K562 (cell line): ENCODE results near the gene ST6GALNAC6. TPM values are rescaled to one million over a fixed set of nuclear protein-coding genes. Genes with fewer than 3 reads are reported as not detected.

Source experiments
- ATAC-seq: fragments of 200-7000 bp; cut with Tn5 transposase; 3 replicates; pipeline ENCODE4 v1.9.1; 2020; ENCODE audit warnings: moderate library complexity
- BruUV-seq: library from RNA; stranded (reverse); fragments of 400-500 nt; replicated peaks from 2 replicates; lab custom pipeline; 2021; lab: Mats Ljungman, UMichigan
- CTCF ChIA-PET: fragments of 300-600 bp; formaldehyde crosslinking; extraction: SDS; loops from one replicate; lab custom pipeline; 2021; ENCODE audit warnings: low intra/inter-chr PET ratio; lab: Yijun Ruan, JAX
- POLR2A ChIA-PET: fragments of 300-600, 350-650 bp; sonication (Branson Sonifier 250); formaldehyde crosslinking; extraction: SDS; loops from one replicate; lab custom pipeline; 2021; ENCODE audit warnings: antibody characterized with exemption, inconsistent platforms; lab: Yijun Ruan, JAX
- DNase-seq, 4 experiments: peaks; one replicate each; pipeline versions ENCODE4 v3.0.0 to v3.0.0-alpha.2; 2011 to 2018; ENCODE audit warnings: low spot score in 3 of 4, mixed read lengths in 3 of 4; ENCODE audit errors: extremely low read depth in 1 of 4
- FAIRE-seq: peaks from 2 replicates; lab custom pipeline; 2011; peaks lifted over from hg19 to GRCh38; lab: Jason Lieb, UNC
- H2AFZ ChIP-seq: 2 replicates; pipeline ENCODE4 v1.6.0; 2011; ENCODE audit warnings: low read depth, low read length, control low read depth, inconsistent platforms
- H3K27ac ChIP-seq: fragments of 200-600 bp; 3 replicates; pipeline ENCODE4 v1.8.0; 2011; ENCODE audit warnings: low read depth, mild to moderate bottlenecking, control low read depth, inconsistent platforms, low read length, moderate library complexity, mixed read lengths; ENCODE audit errors: extremely low read depth
- H3K27me3 ChIP-seq, 2 experiments: fragments of 300-600 bp in 1 of 2; 2 replicates in 1 of 2; 3 replicates in 1 of 2; pipeline versions ENCODE4 v1.6.0 to v1.8.0; 2011; ENCODE audit warnings: inconsistent platforms in 2 of 2, low read length in 2 of 2, mild to moderate bottlenecking in 1 of 2, mixed read lengths in 1 of 2, moderate library complexity in 1 of 2; ENCODE audit not compliant: control insufficient read depth in 2 of 2, insufficient read depth in 2 of 2
- H3K36me3 ChIP-seq: fragments of 300-600 bp; 3 replicates; pipeline ENCODE4 v1.8.0; 2011; ENCODE audit warnings: mild to moderate bottlenecking, low read length, inconsistent platforms; ENCODE audit not compliant: control insufficient read depth, insufficient read depth
- H3K4me1 ChIP-seq, 2 experiments: fragments of 200-600 bp in 1 of 2; replicated peaks in 1 of 2; 2 replicates in 1 of 2; 3 replicates in 1 of 2; pipeline versions ENCODE4 v1.5.1 to v1.8.0; 2011; ENCODE audit warnings: inconsistent platforms in 2 of 2, low read length in 2 of 2, mild to moderate bottlenecking in 1 of 2, mixed read lengths in 1 of 2, moderate library complexity in 1 of 2; ENCODE audit not compliant: control insufficient read depth in 2 of 2, insufficient read depth in 2 of 2
- H3K4me2 ChIP-seq: 2 replicates; pipeline ENCODE4 v1.6.1; 2011; ENCODE audit warnings: low read length, control low read depth, inconsistent platforms, mixed read lengths; ENCODE audit not compliant: insufficient read depth
- H3K4me3 ChIP-seq: fragments of 200-600 bp; sonication (generic), shearing (Covaris generic); 2 replicates; pipeline ENCODE4 v1.5.1; 2016; ENCODE audit warnings: control low read depth, inconsistent platforms
- H3K79me2 ChIP-seq: fragments of 200-600 bp; 3 replicates; pipeline ENCODE4 v1.8.0; 2011; ENCODE audit warnings: low read length, inconsistent platforms; ENCODE audit not compliant: control insufficient read depth, insufficient read depth
- H3K9ac ChIP-seq, 2 experiments: 2 replicates each; pipeline versions ENCODE4 v1.6.0 to v1.6.1; 2011; ENCODE audit warnings: low read depth in 2 of 2, low read length in 2 of 2, control low read depth in 1 of 2, inconsistent platforms in 1 of 2, mild to moderate bottlenecking in 1 of 2, mixed read lengths in 1 of 2; ENCODE audit not compliant: insufficient read depth in 1 of 2
- H3K9me1 ChIP-seq: one replicate; pipeline ENCODE4 v1.6.0; 2011; ENCODE audit warnings: inconsistent platforms, mild to moderate bottlenecking, low read length, moderate library complexity; ENCODE audit not compliant: control insufficient read depth, insufficient read depth
- H3K9me3 ChIP-seq: replicated peaks from 2 replicates; pipeline ENCODE4 v1.5.1; 2011; ENCODE audit warnings: low read depth, low read length, inconsistent platforms; ENCODE audit not compliant: control insufficient read depth, insufficient read depth
- H4K20me1 ChIP-seq: replicated peaks from 2 replicates; pipeline ENCODE4 v1.6.1; 2011; ENCODE audit warnings: low read length, inconsistent platforms, mixed read lengths; ENCODE audit not compliant: control insufficient read depth, insufficient read depth
- ATF7 ChIP-seq: fragments of 450-650 bp; IDR thresholded peaks from 2 replicates; pipeline ENCODE4 v1.7.1; 2014; ENCODE audit warnings: mild to moderate bottlenecking, moderate library complexity
- BRCA1 ChIP-seq, 2 experiments: fragments of 450-650 bp in 1 of 2; sonication (generic) in 1 of 2; formaldehyde crosslinking in 1 of 2; IDR thresholded peaks; 2 replicates each; pipeline versions ENCODE4 v1.5.0 to v1.6.1; 2017 to 2020; ENCODE audit warnings: mild to moderate bottlenecking in 1 of 2, missing genetic modification reagents in 1 of 2
- CC2D1A ChIP-seq: fragments of 450-650 bp; IDR thresholded peaks from 2 replicates; pipeline ENCODE4 v1.6.1; 2017; ENCODE audit warnings: mild to moderate bottlenecking
- CREM ChIP-seq: IDR thresholded peaks from 2 replicates; pipeline ENCODE4 v1.6.1; 2014; ENCODE audit warnings: antibody characterized with exemption, low read depth
- CSDE1 ChIP-seq, 2 experiments: fragments of 450-650 bp; IDR thresholded peaks; 2 replicates each; pipeline ENCODE4 v1.6.1; 2016; ENCODE audit warnings: mild to moderate bottlenecking in 1 of 2
- HDAC1 ChIP-seq, 2 experiments: fragments of 450-650 bp; IDR thresholded peaks; 2 replicates each; pipeline ENCODE4 v1.6.1; 2016 to 2017; ENCODE audit warnings: inconsistent platforms in 1 of 2, mild to moderate bottlenecking in 1 of 2, moderate library complexity in 1 of 2
- KDM4B ChIP-seq, 2 experiments: fragments of 450-650 bp in 1 of 2; sonication (generic) in 1 of 2; IDR thresholded peaks; 2 replicates each; pipeline ENCODE4 v1.6.1; 2016 to 2017; ENCODE audit warnings: borderline replicate concordance in 2 of 2, antibody characterized with exemption in 1 of 2, low read depth in 1 of 2, mild to moderate bottlenecking in 1 of 2
- MEIS2 ChIP-seq: fragments of 450-650 bp; IDR thresholded peaks from 2 replicates; pipeline ENCODE4 v1.6.1; 2014; ENCODE audit warnings: mild to moderate bottlenecking; ENCODE audit not compliant: partially characterized antibody
- NFRKB ChIP-seq: fragments of 450-650 bp; IDR thresholded peaks from 2 replicates; pipeline ENCODE4 v1.6.1; 2016; ENCODE audit warnings: low read depth
- POLR2AphosphoS5 ChIP-seq: IDR thresholded peaks from 2 replicates; pipeline ENCODE4 v1.6.1; 2011; ENCODE audit warnings: mild to moderate bottlenecking, low read depth, low read length, moderate library complexity; ENCODE audit not compliant: control insufficient read depth, insufficient read depth
- PURB ChIP-seq: sonication (generic); formaldehyde crosslinking; IDR thresholded peaks from 2 replicates; pipeline ENCODE4 v1.9.0; 2021; ENCODE audit warnings: low read depth, mild to moderate bottlenecking, missing genetic modification reagents
- RFX1 ChIP-seq: fragments of 450-650 bp; IDR thresholded peaks from 2 replicates; pipeline ENCODE4 v1.6.1; 2016; ENCODE audit warnings: mild to moderate bottlenecking, moderate library complexity
- RNF2 ChIP-seq: sonication (generic); IDR thresholded peaks from 2 replicates; pipeline ENCODE4 v1.6.1; 2016
- SMAD4 ChIP-seq: fragments of 250-450 bp; sonication (Bioruptor Pico); conservative IDR thresholded peaks from 2 replicates; pipeline ENCODE4 v1.8.0; 2021; ENCODE audit warnings: inconsistent platforms, mild to moderate bottlenecking, moderate library complexity
- TEAD4 ChIP-seq, 2 experiments: sonication (generic) in 1 of 2; formaldehyde crosslinking in 1 of 2; IDR thresholded peaks; 2 replicates each; pipeline versions ENCODE4 v1.6.1 to v1.8.0; 2012 to 2022; ENCODE audit warnings: borderline replicate concordance in 1 of 2, inconsistent platforms in 1 of 2, low read length in 1 of 2, mild to moderate bottlenecking in 1 of 2, missing genetic modification reagents in 1 of 2
- WGBS: fragments of 100-300 bp; shearing (Covaris generic); methylation state at CpG from one replicate; pipeline ENCODE4 v1.1.6; 2016; ENCODE audit warnings: low coverage, mixed read lengths; ENCODE audit not compliant: insufficient coverage; ENCODE audit errors: missing lambda C conversion rate; 5-methylcytosine and 5-hydroxymethylcytosine counted together
- in situ Hi-C: fragments of 300-500 bp; cut with MboI; formaldehyde crosslinking; loops from 4 replicates; pipeline ENCODE4 v1.15.0; 2018; ENCODE audit warnings: inconsistent platforms, mixed read lengths
- intact Hi-C: fragments of 100-400 bp; cut with micrococcal nuclease; formaldehyde crosslinking; loops from 2 replicates; pipeline ENCODE4 v1.14.2; 2022
- polyA plus RNA-seq, 8 experiments: library from polyadenylated mRNA; depleted of rRNA in 4 of 8; stranded (reverse) in 5 of 8; unstranded in 3 of 8; fragments of >200 nt; fragmentation: Nextera tagmentation in 2 of 8; fragmentation: Illumina TruSeq in 1 of 8; extraction: Ambion mirVana in 2 of 8; extraction: Trizol in 1 of 8; gene quantifications; 2 replicates each; pipeline versions ENCODE4 v1.2.1 to v1.2.3, GENCODE V29; 2011 to 2014; ENCODE audit warnings: inconsistent platforms in 1 of 8, missing spikeins in 1 of 8
- total RNA-seq, 7 experiments: library from RNA; depleted of rRNA in 6 of 7; stranded (reverse); fragments of >200 nt in 6 of 7; fragmentation: Illumina TruSeq in 2 of 7; extraction: Trizol in 2 of 7; gene quantifications; 2 replicates each; pipeline versions ENCODE4 v1.2.1 to v1.2.3, GENCODE V29; 2011 to 2021; ENCODE audit warnings: low replicate concordance in 1 of 7
- TF ChIP-seq, protein P1 (sequence below): fragments of 450-650 bp; IDR thresholded peaks from 2 replicates; pipeline ENCODE4 v1.6.1; 2017; ENCODE audit warnings: antibody characterized with exemption
- TF ChIP-seq, protein P2 (sequence below): sonication (generic); formaldehyde crosslinking; IDR thresholded peaks from 2 replicates; pipeline ENCODE4 v1.9.0; 2022; ENCODE audit warnings: mild to moderate bottlenecking, missing genetic modification reagents

Gene ST6GALNAC6
- total and polyA plus RNA-seq, 9 of the 15 experiments (the other 6 are each of a cell fraction or from before 2014, with no cell fraction given): 0.13 to 23.0 (median 14.5) TPM

DNA sequence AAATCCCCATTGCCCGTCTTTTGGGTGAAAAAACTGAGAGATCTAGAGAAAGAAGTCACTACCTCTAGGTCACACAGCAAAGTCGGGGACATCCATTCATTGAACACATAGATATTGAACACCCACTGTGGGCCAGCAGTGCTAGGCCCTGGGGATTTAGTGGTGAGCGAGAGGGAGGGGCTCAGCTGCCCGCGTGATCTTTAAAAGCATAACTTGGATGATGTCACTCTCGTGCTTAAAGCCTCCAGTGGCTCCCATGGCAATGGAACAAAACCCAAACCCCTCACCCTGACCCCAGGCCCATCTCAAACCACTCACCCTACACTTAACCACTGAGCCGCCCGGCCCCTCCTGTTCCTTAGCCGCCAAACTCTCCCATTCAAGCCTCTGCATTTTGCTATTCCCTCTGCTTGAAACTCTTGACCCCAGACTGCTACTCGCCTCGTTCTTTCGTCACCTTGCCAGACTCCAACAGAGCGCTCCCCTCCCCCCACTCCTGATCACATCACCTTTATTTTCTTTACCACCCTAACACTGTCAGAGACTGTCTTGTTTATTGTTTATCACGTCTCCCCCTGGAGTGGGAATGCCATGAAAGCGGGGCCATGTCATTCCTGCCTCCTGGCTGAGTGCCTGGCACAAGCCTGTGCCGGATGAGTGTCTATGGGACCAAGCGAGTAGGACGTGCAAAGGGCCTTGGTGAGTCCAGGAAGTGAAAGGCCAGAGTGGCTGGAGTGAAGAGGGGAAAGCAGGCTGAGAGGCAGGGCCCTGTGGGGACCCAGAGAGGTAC is 31.9 kb upstream of the ST6GALNAC6 start:
- ATAC-seq: peak; percentile 26
- Histone ChIP-seq H3K79me2 (peaks cover 27% of the 10 kb centered on the region), H3K36me3 (peaks cover 23% of the 10 kb centered on the region; the same call in 2 of the 3 replicates), H3K9me3 (no peaks in the 10 kb centered on the region), H2AFZ (peak overlapping the region; percentile 42), H3K9ac (peak overlapping the region; percentile 65 to 88), H3K27ac (peak overlapping the region; percentile 85), H3K9me1 (peaks cover 3% of the 10 kb centered on the region), H3K4me1 (peaks cover 57 to 87% of the 10 kb centered on the region in 2 experiments), H3K4me2 (peak overlapping the region; percentile 73), H3K4me3 (peak overlapping the region; percentile 55), H3K27me3 (no peaks in the 10 kb centered on the region), H4K20me1 (peaks cover 11% of the 10 kb centered on the region; the same call in 1 of the 2 replicates)
- intact Hi-C loops (no loop called here), in situ Hi-C loops (no loop called here)
- no TSS peak for BruUV-seq
- FAIRE-seq: peak; percentile 73
- WGBS: 9% methylated on average over 18 of the region's 18 CpGs
- peak; percentile 45 to 72 (median 58) for DNase-seq
- POLR2A ChIA-PET: interaction anchor here (0.6 to 1.7 kb wide), 6 partner anchors 12 to 285 kb away, joined by 3 to 4 read pairs (median 4); no protein-coding TSS in a partner anchor
- CTCF ChIA-PET: no interaction called here
- TF ChIP-seq, protein P1, sequence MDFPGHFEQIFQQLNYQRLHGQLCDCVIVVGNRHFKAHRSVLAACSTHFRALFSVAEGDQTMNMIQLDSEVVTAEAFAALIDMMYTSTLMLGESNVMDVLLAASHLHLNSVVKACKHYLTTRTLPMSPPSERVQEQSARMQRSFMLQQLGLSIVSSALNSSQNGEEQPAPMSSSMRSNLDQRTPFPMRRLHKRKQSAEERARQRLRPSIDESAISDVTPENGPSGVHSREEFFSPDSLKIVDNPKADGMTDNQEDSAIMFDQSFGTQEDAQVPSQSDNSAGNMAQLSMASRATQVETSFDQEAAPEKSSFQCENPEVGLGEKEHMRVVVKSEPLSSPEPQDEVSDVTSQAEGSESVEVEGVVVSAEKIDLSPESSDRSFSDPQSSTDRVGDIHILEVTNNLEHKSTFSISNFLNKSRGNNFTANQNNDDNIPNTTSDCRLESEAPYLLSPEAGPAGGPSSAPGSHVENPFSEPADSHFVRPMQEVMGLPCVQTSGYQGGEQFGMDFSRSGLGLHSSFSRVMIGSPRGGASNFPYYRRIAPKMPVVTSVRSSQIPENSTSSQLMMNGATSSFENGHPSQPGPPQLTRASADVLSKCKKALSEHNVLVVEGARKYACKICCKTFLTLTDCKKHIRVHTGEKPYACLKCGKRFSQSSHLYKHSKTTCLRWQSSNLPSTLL: peak; percentile 66; the same call in 1 of the 2 replicates
- TF ChIP-seq ATF7 (peak; percentile 94), CREM (peak; percentile 21), RNF2 (0 out of 2 replicates have a peak, but pooled peaks have one; percentile 39), POLR2AphosphoS5 (peak; percentile 33; the same call in 1 of the 2 replicates), MEIS2 (peak; percentile 53), SMAD4 (CRISPR knock-in tag) (peak; percentile 70), NFRKB (peak; percentile 73; the same call in 1 of the 2 replicates), PURB (no peak), KDM4B (IDR thresholded peaks at IDR 0.05; ENCODE audit: borderline replicate concordance in 2 of 2, low read depth in 1 of 2) (0 out of 4 replicates have a peak, but pooled peaks of 1 of the 2 experiments have one; percentile 50), RFX1 (no peak), HDAC1 (IDR thresholded peaks at IDR 0.05) (peak in 1 of 2 experiments; percentile 66; a peak in 1 of 4 replicates), CSDE1 (IDR thresholded peaks at IDR 0.05) (0 out of 4 replicates have a peak, but pooled peaks of 1 of the 2 experiments have one; percentile 17), TEAD4 (IDR thresholded peaks at IDR 0.05; ENCODE audit: low read length) (peak; percentile 12; the same call in 1 of the 2 replicates), TEAD4 (CRISPR knock-in tag; IDR thresholded peaks at IDR 0.05; ENCODE audit: borderline replicate concordance) (no peak), CC2D1A (0 out of 2 replicates have a peak, but pooled peaks have one; percentile 25), BRCA1 (IDR thresholded peaks at IDR 0.05) (no peak), BRCA1 (CRISPR knock-in tag; IDR thresholded peaks at IDR 0.05) (0 out of 2 replicates have a peak, but pooled peaks have one; percentile 29)
- TF ChIP-seq, protein P2, sequence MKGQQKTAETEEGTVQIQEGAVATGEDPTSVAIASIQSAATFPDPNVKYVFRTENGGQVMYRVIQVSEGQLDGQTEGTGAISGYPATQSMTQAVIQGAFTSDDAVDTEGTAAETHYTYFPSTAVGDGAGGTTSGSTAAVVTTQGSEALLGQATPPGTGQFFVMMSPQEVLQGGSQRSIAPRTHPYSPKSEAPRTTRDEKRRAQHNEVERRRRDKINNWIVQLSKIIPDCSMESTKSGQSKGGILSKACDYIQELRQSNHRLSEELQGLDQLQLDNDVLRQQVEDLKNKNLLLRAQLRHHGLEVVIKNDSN (CRISPR knock-in tag): peak; percentile 74
